Measurements from ENCODE around the gene ZNF444. TPM values are rescaled to one million over a fixed set of nuclear protein-coding genes. Genes with fewer than 3 reads are reported as not detected.

ZNF444 gene
- total and polyA plus RNA-seq, 4 donors: 6.1 to 30.4 (median 21.0) TPM

GRCh38 chr19:56117889-56118288 lies 23.2 kb upstream of the ZNF444 start:
- TF ChIP-seq ZBTB33 (IDR thresholded peaks at IDR 0.05) (no peak), HNF4G (IDR thresholded peaks at IDR 0.05) (no peak), RAD21 (IDR thresholded peaks at IDR 0.05) (no peak), RXRA (IDR thresholded peaks at IDR 0.05) (no peak), GABPA (IDR thresholded peaks at IDR 0.05 in 1 of 2, conservative IDR thresholded peaks at IDR 0.05 in 1 of 2) (no peak), REST (IDR thresholded peaks at IDR 0.05) (no peak), FOXA1 (IDR thresholded peaks at IDR 0.05) (no peak), HNF4A (conservative IDR thresholded peaks at IDR 0.05) (no peak), ATF3 (IDR thresholded peaks at IDR 0.05) (no peak), YY1 (IDR thresholded peaks at IDR 0.05) (no peak), CTCF (IDR thresholded peaks at IDR 0.05; ENCODE audit: low read depth, low read length, missing input control) (no peak), NR2F2 (IDR thresholded peaks at IDR 0.05) (no peak), JUND (IDR thresholded peaks at IDR 0.05) (no peak), FOXA2 (IDR thresholded peaks at IDR 0.05) (no peak), EGR1 (IDR thresholded peaks at IDR 0.05; ENCODE audit: low read depth in 2 of 2) (no peak)
- TF ChIP-seq, protein P1, sequence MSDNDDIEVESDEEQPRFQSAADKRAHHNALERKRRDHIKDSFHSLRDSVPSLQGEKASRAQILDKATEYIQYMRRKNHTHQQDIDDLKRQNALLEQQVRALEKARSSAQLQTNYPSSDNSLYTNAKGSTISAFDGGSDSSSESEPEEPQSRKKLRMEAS (IDR thresholded peaks at IDR 0.05): no peak
- H3K4me3 ChIP-seq (ENCODE audit: low read depth in 1 of 3, low read length in 3 of 3): no peak overlapping the region
- no peaks in the 10 kb centered on the region for H3K36me3 ChIP-seq (ENCODE audit: control insufficient read depth in 4 of 4, insufficient read depth in 3 of 4, low read depth in 1 of 4, low read length in 3 of 4)
- H3K27ac ChIP-seq (ENCODE audit: low read depth in 1 of 2, low read length in 2 of 2): no peak overlapping the region
- 69% methylated on average over 9 of the region's 9 CpGs for WGBS
- H3K4me1 ChIP-seq (ENCODE audit: control insufficient read depth in 4 of 4, insufficient read depth in 4 of 4, low read length in 3 of 4): peaks cover 20 to 69% (median 58%) of the 10 kb centered on the region in 4 donors
- H3K9me3 ChIP-seq (ENCODE audit: control insufficient read depth in 4 of 4, low read length in 3 of 4): no peaks in the 10 kb centered on the region
- DNase-seq (ENCODE audit: low spot score): no peak
- no peak overlapping the region for H3K9ac ChIP-seq (ENCODE audit: low read depth in 1 of 2, low read length in 2 of 2)
- H3K27me3 ChIP-seq (ENCODE audit: control insufficient read depth in 4 of 4, insufficient read depth in 4 of 4, low read length in 3 of 4): no peaks in the 10 kb centered on the region
